Right ventricle myocardium inferior (tissue), 1 donor: ENCODE results near the gene A1CF. TPM values are rescaled to one million over a fixed set of nuclear protein-coding genes. Genes with fewer than 3 reads are reported as not detected.
"Not testable (repeated sequence)": the region's sequence is repeated elsewhere in the genome, so short reads cannot be mapped to it uniquely, and the experiment has no call there.

Experiments
- ATAC-seq: fragments of 200-7000 bp; cut with Tn5 transposase; one replicate; pipeline ENCODE4 v1.9.1; 2020; ENCODE audit warnings: mild to moderate bottlenecking, moderate library complexity
- DNase-seq: peaks from one replicate; pipeline ENCODE4 v3.0.0; 2021; ENCODE audit errors: missing footprints
- intact Hi-C: fragments of 100-400 bp; cut with DNase I; formaldehyde crosslinking; loops from one replicate; pipeline ENCODE4 v1.11.0; 2022
- long read RNA-seq: library from polyadenylated mRNA; unstranded; transcript quantifications from one replicate; pipeline ENCODE4 v2.0.0, GENCODE V29; 2021
- total RNA-seq: library from RNA; stranded (reverse); fragmentation: NEBNext Ultra II Directional; extraction: Animal tissue kit (Norgen Biotek cat#: 25700); gene quantifications from one replicate; pipeline ENCODE4 v1.2.1, GENCODE V29; 2021
- donor health status: DM: no; HTN: yes; CAD: no; lungs with severe emphysema.

The A1CF gene
- total RNA-seq = not detected
- long read RNA-seq = 0 reads

GRCh38 chr10:50885097-50885859, at the start of gene A1CF:
Gene A1CF, minus strand, starts transcription at chr10:50885627. Its CDS starts 25,687 bp downstream, at chr10:50859940.
- DNase-seq (no peak), ATAC-seq (no peak)
- intact Hi-C loops = no loop called here

GRCh38 chr10:50931948-50932431, 46.6 kb upstream of the A1CF start:
- DNase-seq (no peak), ATAC-seq (no peak)
- intact Hi-C loops = no loop called here

- no peak for ATAC-seq
- intact Hi-C loops = no loop called here
- DNase-seq = no peak
These were observed 44.2 kb upstream of the A1CF start for GRCh38 chr10:50929670-50930069.

- intact Hi-C loops = no loop called here
- ATAC-seq = peak; percentile 53
- DNase-seq = no peak
These were observed 42.7 kb upstream of the A1CF start for GRCh38 chr10:50928190-50928552.

GRCh38 chr10:50927522-50928189, 42.2 kb upstream of the A1CF start:
- ATAC-seq (peak; percentile 89), DNase-seq (no peak)
- intact Hi-C loops = no loop called here

GRCh38 chr10:50923471-50923870, 38.0 kb upstream of the A1CF start:
- DNase-seq = peak; percentile 22
- ATAC-seq, intact Hi-C loops: not testable (repeated sequence)

GRCh38 chr10:50919010-50919409, 33.6 kb upstream of the A1CF start:
- ATAC-seq (no peak), DNase-seq (no peak)
- intact Hi-C loops = no loop called here

- ATAC-seq (peak; percentile 81), DNase-seq (no peak)
- intact Hi-C loops = no loop called here
These were observed 33.1 kb upstream of the A1CF start for GRCh38 chr10:50918529-50918928.

GRCh38 chr10:50917486-50917885, 32.1 kb upstream of the A1CF start:
- ATAC-seq = no peak
- DNase-seq = no peak
- intact Hi-C loops = no loop called here

- ATAC-seq (peak; percentile 48), DNase-seq (no peak)
- intact Hi-C loops = no loop called here
These were observed 24.0 kb upstream of the A1CF start for GRCh38 chr10:50909334-50910014.

- intact Hi-C loops = no loop called here
- ATAC-seq (no peak), DNase-seq (no peak)
These were observed 22.9 kb upstream of the A1CF start for GRCh38 chr10:50908366-50908765.

- DNase-seq, ATAC-seq, intact Hi-C loops: not testable (repeated sequence)
These were observed 20.4 kb upstream of the A1CF start for GRCh38 chr10:50905797-50906196.

- no peak for DNase-seq
These were observed 11.3 kb upstream of the A1CF start for GRCh38 chr10:50896721-50897120.

GRCh38 chr10:50894312-50894711, 8.9 kb upstream of the A1CF start:
- ATAC-seq = no peak
- DNase-seq = no peak
- intact Hi-C loops = no loop called here

More at GRCh38 chr10:50896721-50897120, 11.3 kb upstream of the A1CF start:
- intact Hi-C loops = no loop called here
- ATAC-seq = no peak

- intact Hi-C loops = no loop called here
- ATAC-seq (no peak), DNase-seq (no peak)
These were observed 7.0 kb upstream of the A1CF start for GRCh38 chr10:50892467-50892866.

GRCh38 chr10:50884302-50884701, 1.1 kb downstream of the A1CF start:
- intact Hi-C loops = no loop called here
- DNase-seq (no peak), ATAC-seq (no peak)

GRCh38 chr10:50883629-50884028, 1.8 kb downstream of the A1CF start:
- intact Hi-C loops = no loop called here
- no peak for DNase-seq
- no peak for ATAC-seq

GRCh38 chr10:50882540-50882983, 2.9 kb downstream of the A1CF start:
- intact Hi-C loops = no loop called here

GRCh38 chr10:50881046-50881445, 4.4 kb downstream of the A1CF start:
- intact Hi-C loops, DNase-seq, ATAC-seq: not testable (repeated sequence)

More at GRCh38 chr10:50882540-50882983, 2.9 kb downstream of the A1CF start:
- ATAC-seq = no peak
- DNase-seq = no peak
